HG02610 (cell line): ENCODE measurements around the gene GMPR.
"Not testable (repeated sequence)": the region's sequence is repeated elsewhere in the genome, so short reads cannot be mapped to it uniquely, and the experiment has no call there.

Source experiments
- ATAC-seq: cut with Tn5 transposase; IDR thresholded peaks from one replicate; pipeline ENCODE4 v1.9.1; 2021; ENCODE audit warnings: mild to moderate bottlenecking, moderate library complexity; ENCODE audit not compliant: unreplicated experiment

The GMPR gene

DNA sequence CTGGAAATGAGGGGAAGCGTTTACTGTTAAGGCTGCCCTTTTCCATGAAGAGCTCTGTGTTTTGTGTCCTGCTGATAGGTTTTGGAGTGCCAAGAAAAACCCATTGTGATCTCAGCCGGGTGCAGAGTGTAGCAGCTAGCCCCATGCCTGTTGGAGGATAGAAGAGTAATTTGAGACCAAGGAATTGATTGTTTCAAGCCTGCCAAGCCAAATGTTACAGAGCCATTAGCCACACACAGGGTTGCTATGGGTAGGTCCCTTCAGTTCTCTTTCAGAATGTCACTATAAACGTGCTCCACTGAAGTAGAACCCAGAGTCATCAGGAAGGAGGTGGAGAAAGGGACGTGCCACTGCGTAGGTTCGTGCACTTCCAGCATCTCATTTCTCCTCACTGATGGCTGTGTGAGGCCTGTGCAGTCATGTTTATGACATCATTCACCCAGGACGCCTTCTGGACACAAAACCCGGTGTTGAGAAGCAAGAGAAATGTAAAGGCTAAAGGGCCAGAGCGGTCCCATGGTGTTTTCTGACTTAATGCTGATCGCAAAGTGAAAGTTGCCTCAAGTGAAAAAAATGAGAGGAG lies 6.6 kb downstream of the GMPR start:
- no peak for ATAC-seq

DNA sequence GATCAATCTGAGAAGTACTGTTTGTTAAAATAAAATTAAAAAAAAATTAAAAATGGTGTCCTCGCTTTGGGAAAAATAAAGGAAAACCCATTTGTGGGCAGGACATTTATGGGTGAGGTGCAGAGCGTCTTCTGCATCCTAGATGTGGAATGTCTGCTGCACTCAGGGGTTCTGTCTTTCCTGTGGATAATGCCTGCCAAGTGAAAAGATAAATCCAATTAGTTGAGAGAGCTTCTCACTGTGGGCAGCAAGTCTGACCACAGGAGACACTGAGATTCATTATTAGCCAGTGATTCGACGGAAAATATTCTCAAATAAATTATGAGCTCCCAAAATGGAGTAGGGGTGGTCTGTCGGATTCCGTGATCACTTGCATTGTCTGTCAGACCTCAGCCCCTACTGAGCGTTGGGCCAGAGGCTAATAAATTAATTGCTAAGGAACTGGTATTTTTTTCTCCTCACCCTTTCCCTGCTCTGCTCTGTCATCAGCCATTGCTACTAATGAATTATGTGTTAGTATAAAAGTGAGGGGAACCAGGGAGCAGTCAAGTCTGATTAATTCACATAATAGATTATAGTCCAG lies 10.0 kb downstream of the GMPR start:
- ATAC-seq = no peak

DNA sequence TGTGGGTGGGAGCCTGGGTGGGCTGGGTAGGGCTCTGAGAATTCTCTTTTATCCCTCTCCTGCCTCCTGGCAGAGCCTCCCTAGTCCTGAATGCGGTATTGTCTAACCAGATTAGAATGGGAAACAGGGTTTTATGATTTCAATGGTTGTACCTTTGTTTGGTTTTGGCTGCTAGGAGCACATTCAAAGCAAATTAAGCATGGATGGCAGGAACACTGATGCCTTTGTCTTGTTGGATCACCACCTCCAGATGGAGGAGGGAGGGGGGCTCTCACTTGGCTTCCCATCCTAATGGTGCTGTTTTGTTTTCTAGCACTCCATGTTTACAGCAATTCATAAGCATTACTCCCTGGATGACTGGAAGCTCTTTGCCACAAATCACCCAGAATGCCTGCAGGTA lies 11.6 kb downstream of the GMPR start:
- no peak for ATAC-seq

DNA sequence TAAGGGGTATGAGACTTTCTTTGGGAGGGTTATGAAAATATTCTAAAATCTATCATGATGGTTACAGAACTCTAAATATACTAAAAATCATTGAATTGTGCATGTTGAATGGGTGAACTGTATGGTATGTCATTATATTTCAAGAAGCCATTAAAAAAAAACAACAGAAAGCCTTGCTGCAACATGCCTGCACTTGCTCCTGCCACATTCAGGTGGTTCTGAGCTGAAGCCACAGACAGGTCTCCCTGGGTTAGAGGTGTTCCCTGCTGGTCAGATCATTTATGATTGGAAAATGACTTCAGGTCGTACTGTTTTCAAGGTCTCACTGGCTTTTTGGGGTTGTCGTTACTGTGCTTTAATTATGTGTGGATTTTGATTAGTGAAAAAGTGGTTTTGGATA lies 13.3 kb downstream of the GMPR start:
- ATAC-seq = no peak

DNA sequence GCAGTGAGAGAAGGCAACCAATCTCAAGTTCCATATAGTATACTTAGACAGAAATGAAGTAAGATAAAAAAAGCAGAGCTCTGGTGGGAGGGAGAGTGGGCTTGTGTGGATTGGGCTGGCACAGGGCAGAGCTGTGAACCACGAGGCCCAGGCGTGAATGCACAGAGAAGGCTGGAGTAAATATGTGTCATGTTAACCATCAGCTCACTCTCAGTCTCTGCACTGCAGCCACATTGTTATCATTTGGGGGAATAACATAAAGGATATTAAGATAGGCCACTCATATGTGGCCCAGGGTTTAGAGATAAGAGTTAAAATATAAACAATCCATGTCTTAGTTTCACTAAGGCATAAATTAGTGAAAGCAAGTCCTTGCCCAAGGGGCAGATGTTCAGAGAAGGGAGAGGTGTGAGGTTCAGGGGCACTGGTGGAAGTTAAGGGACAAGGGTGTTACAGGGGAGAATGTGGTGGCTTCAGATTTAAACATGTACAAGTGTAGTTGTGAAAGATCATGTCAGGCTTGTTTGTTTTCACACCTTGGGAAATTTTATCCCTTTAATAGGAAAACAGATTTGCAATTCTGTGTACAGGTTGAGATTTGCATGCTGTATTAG lies 14.4 kb downstream of the GMPR start:
- no peak for ATAC-seq

DNA sequence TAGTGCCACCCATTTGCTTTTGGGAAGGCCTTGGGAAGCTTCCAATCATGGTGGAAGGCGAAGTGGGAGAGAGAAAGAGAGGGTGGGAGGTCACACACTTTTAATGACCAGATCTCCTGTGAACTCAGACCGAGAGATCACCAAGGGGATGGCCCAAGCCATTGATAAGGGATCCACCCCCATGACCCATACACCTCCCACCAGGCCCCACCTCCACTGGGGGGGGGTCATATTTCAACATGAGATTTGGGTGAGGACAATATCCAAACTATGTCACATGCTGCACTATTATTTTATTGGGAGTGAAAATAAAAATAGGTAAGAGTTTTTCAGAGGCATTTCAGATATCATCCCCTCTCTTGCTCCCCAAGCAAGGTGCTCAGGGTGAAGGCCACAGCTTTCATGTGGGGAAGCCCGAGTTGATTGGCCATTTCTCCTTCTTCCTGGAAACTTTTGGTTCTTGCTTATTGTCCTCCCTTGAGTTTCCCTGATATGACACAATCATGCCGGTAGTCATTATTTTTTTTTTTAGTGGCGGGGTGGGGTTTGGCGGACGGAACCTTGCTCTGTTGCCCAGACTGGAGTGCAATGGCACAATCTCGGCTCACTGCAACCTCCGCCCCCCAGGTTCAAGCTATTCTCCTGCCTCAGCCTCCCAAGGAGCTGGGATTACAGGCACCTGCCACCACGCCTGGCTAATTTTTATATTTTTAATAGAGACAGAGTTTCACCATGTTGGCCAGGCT lies 15.2 kb downstream of the GMPR start:
- ATAC-seq = no peak

DNA sequence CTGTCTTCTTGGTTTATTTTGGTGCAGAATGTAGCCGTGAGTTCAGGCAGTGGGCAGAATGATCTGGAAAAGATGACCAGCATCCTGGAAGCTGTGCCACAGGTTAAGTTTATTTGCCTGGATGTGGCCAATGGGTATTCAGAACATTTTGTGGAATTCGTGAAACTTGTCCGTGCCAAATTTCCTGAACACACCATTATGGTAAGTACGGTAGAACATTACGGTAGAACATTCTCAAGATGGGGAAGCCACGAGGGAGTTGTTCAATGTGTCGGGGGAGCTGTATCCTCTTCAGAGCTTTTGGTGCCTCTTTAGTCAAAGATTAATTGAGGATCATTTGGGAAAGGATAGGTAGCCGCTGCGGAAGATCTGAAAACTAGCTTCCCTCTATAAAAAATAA lies 16.1 kb downstream of the GMPR start:
- ATAC-seq = no peak

DNA sequence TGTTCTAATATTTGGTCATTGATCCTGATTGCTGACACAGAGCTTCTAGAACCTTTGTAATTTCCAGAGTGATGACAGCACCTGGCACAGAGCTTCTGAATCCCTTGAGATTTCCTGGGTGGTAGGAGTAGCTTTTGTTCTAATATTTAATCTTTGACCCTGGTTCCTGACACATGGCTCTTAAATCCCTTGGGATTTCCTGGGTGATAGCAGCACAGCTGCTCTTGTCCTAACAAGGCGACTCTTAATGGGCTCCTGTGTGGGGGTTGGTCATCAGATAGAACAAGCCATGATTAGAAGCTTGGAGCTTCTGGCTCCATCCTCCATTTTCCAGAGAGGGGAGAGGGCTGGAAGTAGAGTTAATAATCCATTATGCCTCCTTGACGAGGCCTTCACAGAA lies 18.4 kb downstream of the GMPR start:
- ATAC-seq = no peak

DNA sequence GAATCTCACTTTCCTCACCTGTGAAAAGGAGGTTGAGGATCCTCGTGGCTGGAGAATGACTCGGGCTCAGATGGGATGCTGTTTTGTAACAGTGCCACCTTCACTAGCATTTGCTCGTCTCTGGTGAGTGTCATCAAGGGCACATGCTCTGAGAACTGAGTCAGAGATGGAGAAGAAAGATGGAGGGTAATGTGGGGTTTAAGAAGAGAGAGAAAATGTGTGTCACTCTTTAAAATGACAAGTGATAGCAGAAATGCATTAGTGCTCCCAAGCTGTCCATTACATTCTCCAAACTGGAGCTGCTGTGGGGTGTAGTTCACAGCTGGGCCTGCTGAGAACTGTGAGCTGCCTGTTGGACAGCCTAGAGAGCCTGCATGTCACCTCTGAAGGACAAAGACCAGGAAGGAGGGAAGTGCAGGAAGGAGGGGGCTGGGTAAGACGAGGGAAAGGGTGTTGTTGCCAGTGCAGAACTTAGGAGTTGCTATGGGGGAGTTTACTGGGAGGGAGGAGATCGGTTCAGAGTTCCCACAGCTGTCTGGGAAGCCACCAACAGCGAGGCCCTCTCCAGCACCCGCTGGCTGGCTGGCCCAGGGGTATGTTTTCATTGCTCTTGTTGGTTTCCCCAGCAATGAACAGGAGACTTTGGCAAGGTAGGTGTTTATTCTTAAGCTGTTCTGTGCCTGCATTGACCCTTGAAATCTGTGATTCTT lies 19.8 kb downstream of the GMPR start:
- ATAC-seq = no peak

DNA sequence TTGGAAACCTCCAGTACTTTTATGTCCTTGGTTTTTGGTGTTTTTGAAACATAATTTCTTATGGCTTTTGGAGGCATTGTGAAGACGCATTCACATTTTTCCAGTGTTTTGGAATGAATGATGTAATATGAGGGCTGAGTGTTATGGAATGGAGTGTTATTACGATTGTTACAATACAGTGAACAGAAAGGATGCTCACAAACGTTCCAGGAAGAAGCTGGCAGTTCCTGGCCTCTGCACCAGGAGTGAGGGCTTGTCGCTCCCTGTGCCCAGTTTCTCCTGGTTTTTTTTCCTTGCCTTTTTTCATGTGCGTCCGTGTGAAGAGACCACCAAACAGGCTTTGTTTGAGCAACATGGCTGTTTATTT lies 20.3 kb downstream of the GMPR start:
- no peak for ATAC-seq

DNA sequence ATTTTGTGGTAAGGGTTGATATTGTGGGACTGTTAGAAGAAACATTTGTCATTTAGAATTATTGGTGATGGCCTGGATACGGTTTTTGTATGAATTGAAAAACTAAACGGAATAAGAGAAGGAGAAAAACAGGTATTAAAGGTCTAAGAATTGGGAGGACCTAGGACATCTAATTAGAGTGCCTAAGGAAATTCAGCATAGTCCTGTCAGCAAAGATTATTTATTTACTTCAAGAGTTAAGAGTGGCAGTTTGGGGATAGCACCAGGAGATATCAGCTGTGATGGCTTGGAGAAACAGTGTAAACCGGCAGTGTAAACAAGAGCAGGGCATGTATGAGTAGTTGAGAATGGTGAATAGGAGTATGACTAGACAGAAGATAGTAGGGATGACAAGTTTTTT lies 21.2 kb downstream of the GMPR start:
- not testable (repeated sequence) for ATAC-seq

DNA sequence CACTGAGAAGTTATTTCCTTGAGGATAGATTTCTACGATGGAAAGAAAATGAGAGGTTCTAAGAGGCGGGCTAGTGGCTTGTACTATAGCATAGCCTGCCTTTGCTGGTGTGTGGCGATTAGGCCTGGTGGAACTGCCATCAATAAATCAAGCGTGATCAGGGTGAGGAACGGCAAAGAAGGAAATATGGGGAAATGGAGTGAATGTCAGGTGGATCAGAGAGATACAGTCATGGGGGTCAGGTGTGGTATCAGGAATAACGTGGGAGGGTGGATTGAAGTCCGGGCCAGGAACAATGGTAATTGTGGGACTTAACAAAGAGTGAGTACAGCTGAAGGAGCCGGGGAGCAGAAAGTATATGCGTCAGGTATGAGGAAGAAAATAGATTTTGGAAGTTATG lies 22.2 kb downstream of the GMPR start:
- not testable (repeated sequence) for ATAC-seq

DNA sequence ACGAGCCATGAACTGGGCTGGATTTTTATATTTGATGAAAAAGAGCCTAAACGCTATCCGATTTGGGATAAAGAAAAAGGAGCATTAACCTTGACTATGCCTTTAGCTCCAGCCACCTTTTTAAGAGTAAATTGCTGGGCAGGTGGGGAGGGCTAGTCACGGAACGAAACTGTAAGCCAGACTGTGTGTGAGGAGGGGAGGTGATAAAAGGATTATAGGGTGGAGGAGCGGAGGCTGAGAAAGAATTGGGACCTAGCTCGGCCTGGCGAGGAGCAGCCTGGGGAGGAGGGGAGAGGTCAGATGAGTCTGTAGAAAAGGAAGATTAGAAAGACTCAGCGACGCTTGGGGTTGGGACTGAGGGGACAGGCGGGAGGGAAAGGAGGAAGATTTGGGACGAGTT lies 24.4 kb downstream of the GMPR start:
- not testable (repeated sequence) for ATAC-seq

DNA sequence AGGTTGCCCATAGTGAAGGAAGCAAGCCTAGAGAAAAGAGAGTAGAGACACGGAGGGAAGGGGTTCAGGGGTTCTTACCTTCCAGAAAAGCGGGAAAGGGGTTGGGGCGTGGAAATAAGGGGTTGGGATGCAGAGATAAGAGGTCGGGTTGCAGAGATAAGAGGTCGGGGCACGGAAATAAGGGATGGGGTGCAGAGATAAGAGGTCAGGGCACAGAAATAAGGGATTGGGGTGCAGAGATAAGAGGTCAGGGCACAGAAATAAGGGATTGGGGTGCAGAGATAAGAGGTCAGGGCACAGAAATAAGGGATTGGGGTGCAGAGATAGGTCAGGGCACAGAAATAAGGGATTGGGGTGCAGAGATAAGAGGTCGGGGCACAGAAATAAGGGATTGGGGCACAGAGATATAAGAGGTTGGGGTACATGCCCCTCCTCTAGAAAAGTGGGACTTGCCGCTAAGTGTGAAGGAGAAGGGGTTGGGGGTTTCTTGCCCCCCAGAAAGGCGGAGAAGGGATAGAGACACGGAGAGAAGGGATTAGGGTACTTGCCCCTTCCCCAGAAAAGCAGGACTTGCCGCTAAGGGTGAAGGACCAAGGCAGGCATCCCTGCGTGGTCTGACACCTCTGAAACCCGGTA lies 25.2 kb downstream of the GMPR start:
- not testable (repeated sequence) for ATAC-seq

DNA sequence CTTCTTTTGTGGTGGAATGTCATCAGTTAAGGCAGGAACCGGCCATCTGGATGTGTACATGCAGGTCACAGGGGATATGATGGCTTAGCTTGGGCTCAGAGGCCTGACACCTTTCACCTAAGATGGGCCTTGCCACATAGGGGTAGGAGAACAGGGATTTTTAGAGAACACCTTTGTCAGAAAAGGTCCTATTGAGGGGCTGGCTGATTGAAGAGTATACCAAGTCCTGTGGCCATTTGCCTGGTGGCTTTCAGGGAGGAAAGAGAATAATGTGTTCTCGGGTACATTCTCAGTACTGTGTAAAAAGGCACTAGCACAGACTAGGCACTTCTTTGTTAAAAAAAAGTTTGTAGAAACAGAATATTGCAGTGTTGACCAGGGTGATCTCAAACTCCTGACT lies 26.4 kb downstream of the GMPR start:
- no peak for ATAC-seq

DNA sequence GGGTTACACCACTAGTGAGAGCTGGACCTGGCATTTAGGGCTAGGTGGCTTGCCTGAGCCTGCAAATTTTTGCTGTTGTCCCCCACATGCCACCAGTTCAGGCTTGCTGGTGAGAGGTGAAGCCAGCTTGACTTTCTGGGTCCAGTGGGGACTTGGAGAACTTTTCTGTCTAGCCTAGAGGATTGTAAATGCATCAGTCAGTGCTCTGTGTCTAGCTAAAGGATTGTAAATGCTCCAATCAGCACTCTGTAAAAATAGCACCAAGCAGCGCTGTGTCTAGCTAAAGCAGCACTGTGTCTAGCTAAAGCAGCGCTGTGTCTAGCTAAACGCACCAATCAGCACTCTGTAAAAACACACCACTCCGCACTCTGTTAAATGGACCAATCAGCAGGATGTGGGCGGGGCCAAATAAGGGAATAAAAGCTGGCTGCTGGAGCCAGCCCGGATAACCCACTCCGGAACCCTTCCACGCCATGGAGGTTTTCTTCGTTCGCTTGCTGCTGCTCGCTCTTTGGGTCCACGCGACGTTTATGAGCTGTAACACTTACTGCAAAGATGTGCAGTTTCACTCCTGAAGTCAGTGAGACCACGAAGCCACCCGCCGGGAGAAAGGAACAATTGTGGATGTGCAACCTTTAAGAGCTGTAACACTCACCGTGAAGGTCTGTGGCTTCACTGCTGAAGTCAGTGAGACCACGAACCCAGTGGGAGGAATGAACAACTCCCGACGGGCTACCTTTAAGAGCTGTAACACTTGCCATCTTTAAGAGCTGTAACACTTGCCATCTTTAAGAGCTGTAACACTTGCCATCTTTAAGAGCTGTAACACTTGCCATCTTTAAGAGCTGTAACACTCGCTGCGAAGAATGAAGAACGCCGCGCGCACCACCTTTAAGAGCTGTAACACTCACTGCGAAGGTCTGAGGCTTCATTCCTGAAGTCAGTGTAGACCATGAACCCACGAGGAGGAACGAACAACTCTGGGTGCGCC lies 27.3 kb downstream of the GMPR start:
- ATAC-seq = no peak

DNA sequence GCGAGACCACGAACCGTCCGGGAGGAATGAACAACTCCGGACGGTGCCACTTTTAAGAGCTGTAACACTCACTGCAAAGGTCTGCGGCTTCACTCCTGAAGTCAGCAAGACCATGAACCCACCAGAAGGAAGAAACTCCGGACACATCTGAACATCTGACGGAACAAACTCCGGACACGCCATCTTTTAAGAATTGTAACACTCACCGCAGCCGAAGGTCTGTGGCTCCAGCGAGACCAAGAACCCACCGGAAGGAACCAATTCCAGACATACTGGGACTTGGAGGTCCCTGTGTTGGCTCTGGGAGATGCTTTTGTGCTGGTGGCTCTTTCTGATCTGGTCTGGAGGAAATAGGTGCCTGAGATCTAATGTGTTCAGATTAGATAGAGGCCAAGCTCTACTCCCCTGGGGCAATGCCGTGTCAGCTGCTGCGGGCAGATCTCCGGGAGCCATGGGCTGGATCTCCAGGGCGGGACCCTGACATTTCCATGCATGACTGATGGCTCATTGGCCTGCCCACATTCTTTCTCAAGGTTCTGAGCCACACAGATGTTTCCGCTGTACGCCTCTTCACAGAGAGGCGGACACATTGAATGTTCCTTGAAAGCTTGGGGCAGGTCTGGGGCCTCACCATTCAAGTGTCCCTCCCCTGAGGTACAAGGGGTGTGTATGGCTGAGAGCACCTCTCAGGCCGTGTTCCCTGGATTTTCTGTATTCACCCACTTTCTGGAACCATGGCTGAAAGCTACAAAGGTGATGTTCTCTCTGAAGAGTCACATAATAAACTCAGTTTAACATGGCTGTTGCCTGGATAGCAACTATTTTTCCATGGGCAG lies 29.3 kb downstream of the GMPR start:
- ATAC-seq = no peak

DNA sequence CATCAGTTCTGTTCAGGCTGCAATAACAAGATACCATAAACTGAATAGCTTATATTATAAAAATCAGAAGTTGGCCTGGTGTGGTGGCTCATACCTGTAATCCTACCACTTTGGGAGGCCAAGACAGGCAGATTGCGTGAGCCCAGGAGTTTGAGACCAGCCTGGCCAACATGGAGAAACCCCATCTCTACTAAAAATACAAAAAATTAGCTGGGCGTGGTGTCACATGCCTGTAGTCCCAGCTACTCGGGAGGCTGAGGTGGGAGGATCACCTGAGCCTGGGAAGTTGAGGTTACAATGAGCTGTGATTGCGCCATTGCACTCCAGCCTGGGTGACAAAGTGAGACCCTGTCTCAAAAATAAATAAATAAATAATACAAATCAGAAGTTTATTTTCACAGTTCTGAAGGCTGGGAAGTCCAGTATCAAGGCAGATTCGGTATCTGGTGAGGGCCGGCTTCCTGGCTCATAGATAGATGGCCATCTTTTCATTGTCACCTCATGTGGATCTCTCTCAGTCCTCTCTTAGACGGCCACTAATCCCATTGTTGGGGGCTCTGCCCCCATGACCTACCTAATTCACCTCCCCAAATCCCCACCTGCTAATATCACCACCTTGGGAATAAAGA lies 31.2 kb downstream of the GMPR start:
- ATAC-seq = not testable (repeated sequence)
